ENCODE results near the gene CYP2W1. TPM values are rescaled to one million over a fixed set of nuclear protein-coding genes. Genes with fewer than 3 reads are reported as not detected.

The CYP2W1 gene
- total RNA-seq, 1 experiment from 2014 or later: not detected

- BruUV-seq (replicated peaks): no TSS peak
- no peaks in the 10 kb centered on the region for H3K9me3 Mint-ChIP-seq (ENCODE audit: unreplicated experiment)
- intact Hi-C loops (cut with micrococcal nuclease): no loop called here
- ChIA-PET CTCF (interaction anchor here (1.8 kb wide), 1 partner anchor 26 kb away, joined by 8 read pairs; no protein-coding TSS in a partner anchor), POLR2A (interaction anchor here (1.1 kb wide), 1 partner anchor 10 kb away, joined by 4 read pairs; no protein-coding TSS in a partner anchor)
- peaks cover 25% of the 10 kb centered on the region for H3K36me3 Mint-ChIP-seq (ENCODE audit: insufficient read depth, unreplicated experiment)
- H3K27me3 Mint-ChIP-seq (ENCODE audit: insufficient read depth, unreplicated experiment): no peaks in the 10 kb centered on the region
- TF ChIP-seq CTCF (IDR thresholded peaks at IDR 0.05; ENCODE audit: unreplicated experiment): no peak
- H3K4me1 Mint-ChIP-seq (ENCODE audit: insufficient read depth, unreplicated experiment): no peaks in the 10 kb centered on the region
- H3K4me3 Mint-ChIP-seq (ENCODE audit: unreplicated experiment): no peak overlapping the region
- DNase-seq (ENCODE audit: unreplicated experiment): no peak
- no peak overlapping the region for H3K27ac Mint-ChIP-seq (ENCODE audit: low read depth, unreplicated experiment)
These were observed 36.3 kb downstream of the CYP2W1 start for GRCh38 chr7:1019255-1019785.

GRCh38 chr7:1019789-1020610, 37.0 kb downstream of the CYP2W1 start:
- CTCF ChIA-PET: no interaction called here
- no peaks in the 10 kb centered on the region for H3K27me3 Mint-ChIP-seq (ENCODE audit: insufficient read depth, unreplicated experiment)
- POLR2A ChIA-PET: no interaction called here
- no peak for TF ChIP-seq CTCF (IDR thresholded peaks at IDR 0.05; ENCODE audit: unreplicated experiment)
- H3K27ac Mint-ChIP-seq (ENCODE audit: low read depth, unreplicated experiment): no peak overlapping the region
- no peak overlapping the region for H3K4me3 Mint-ChIP-seq (ENCODE audit: unreplicated experiment)
- no TSS peak for BruUV-seq (replicated peaks)
- no peaks in the 10 kb centered on the region for H3K9me3 Mint-ChIP-seq (ENCODE audit: unreplicated experiment)
- no peak for DNase-seq (ENCODE audit: unreplicated experiment)
- intact Hi-C loops (cut with micrococcal nuclease): no loop called here
- H3K4me1 Mint-ChIP-seq (ENCODE audit: insufficient read depth, unreplicated experiment): no peaks in the 10 kb centered on the region
- H3K36me3 Mint-ChIP-seq (ENCODE audit: insufficient read depth, unreplicated experiment): peaks cover 29% of the 10 kb centered on the region

GRCh38 chr7:1020849-1021251, 37.9 kb downstream of the CYP2W1 start:
- H3K4me3 Mint-ChIP-seq (ENCODE audit: unreplicated experiment): no peak overlapping the region
- no peaks in the 10 kb centered on the region for H3K4me1 Mint-ChIP-seq (ENCODE audit: insufficient read depth, unreplicated experiment)
- DNase-seq (ENCODE audit: unreplicated experiment): no peak
- no peak overlapping the region for H3K27ac Mint-ChIP-seq (ENCODE audit: low read depth, unreplicated experiment)
- peaks cover 29% of the 10 kb centered on the region for H3K36me3 Mint-ChIP-seq (ENCODE audit: insufficient read depth, unreplicated experiment)
- ChIA-PET CTCF (interaction anchor here (1.2 kb wide), 1 partner anchor 28 kb away, joined by 7 read pairs; no protein-coding TSS in a partner anchor), POLR2A (no interaction called here)
- peak; percentile 13 for TF ChIP-seq CTCF (IDR thresholded peaks at IDR 0.05; ENCODE audit: unreplicated experiment)
- H3K9me3 Mint-ChIP-seq (ENCODE audit: unreplicated experiment): no peaks in the 10 kb centered on the region
- no TSS peak for BruUV-seq (replicated peaks)
- no peaks in the 10 kb centered on the region for H3K27me3 Mint-ChIP-seq (ENCODE audit: insufficient read depth, unreplicated experiment)
- intact Hi-C loops (cut with micrococcal nuclease): no loop called here

- H3K27me3 Mint-ChIP-seq (ENCODE audit: insufficient read depth, unreplicated experiment): no peaks in the 10 kb centered on the region
- peaks cover 5% of the 10 kb centered on the region for H3K4me1 Mint-ChIP-seq (ENCODE audit: insufficient read depth, unreplicated experiment)
- intact Hi-C loops (cut with micrococcal nuclease): no loop called here
- ChIA-PET POLR2A (no interaction called here), CTCF (interaction anchor here (0.6 to 1.6 kb wide), 3 partner anchors 28 to 65 kb away, joined by 3 to 8 read pairs (median 7); no protein-coding TSS in a partner anchor)
- H3K4me3 Mint-ChIP-seq (ENCODE audit: unreplicated experiment): no peak overlapping the region
- no peak for DNase-seq (ENCODE audit: unreplicated experiment)
- no TSS peak for BruUV-seq (replicated peaks)
- H3K9me3 Mint-ChIP-seq (ENCODE audit: unreplicated experiment): no peaks in the 10 kb centered on the region
- H3K27ac Mint-ChIP-seq (ENCODE audit: low read depth, unreplicated experiment): no peak overlapping the region
- TF ChIP-seq CTCF (IDR thresholded peaks at IDR 0.05; ENCODE audit: unreplicated experiment): no peak
- peaks cover 33% of the 10 kb centered on the region for H3K36me3 Mint-ChIP-seq (ENCODE audit: insufficient read depth, unreplicated experiment)
These were observed 38.4 kb downstream of the CYP2W1 start for GRCh38 chr7:1021366-1021765.
